Measurements from ENCODE around the gene SLC1A2.

Gene SLC1A2

GRCh38 chr11:35419184-35419829 is at the start of gene SLC1A2:
Gene SLC1A2, minus strand, starts transcription at chr11:35419558. Its CDS starts 592 bp downstream, at chr11:35418966.
- peak in 2 of 3 experiments; percentile 85 to 88 for DNase-seq

- DNase-seq, result no peak
These were observed 46.7 kb upstream of the SLC1A2 start for GRCh38 chr11:35466058-35466457.

- DNase-seq, result peak in 2 of 3 experiments; percentile 31 to 56
These were observed 45.0 kb upstream of the SLC1A2 start for GRCh38 chr11:35464308-35464707.

- DNase-seq, result no peak
These were observed 44.0 kb upstream of the SLC1A2 start for GRCh38 chr11:35463331-35463751.

- DNase-seq, result no peak
These were observed 42.7 kb upstream of the SLC1A2 start for GRCh38 chr11:35461917-35462538.

- no peak for DNase-seq
These were observed 40.1 kb upstream of the SLC1A2 start for GRCh38 chr11:35459489-35459888.

GRCh38 chr11:35458846-35459245 is 39.5 kb upstream of the SLC1A2 start:
- no peak for DNase-seq

GRCh38 chr11:35454362-35454761 is 35.0 kb upstream of the SLC1A2 start:
- no peak for DNase-seq

- DNase-seq, result peak in 2 of 3 experiments; percentile 32 to 71
These were observed 17.4 kb upstream of the SLC1A2 start for GRCh38 chr11:35436581-35437250.

- no peak for DNase-seq
These were observed 14.2 kb upstream of the SLC1A2 start for GRCh38 chr11:35433588-35433987.

- no peak for DNase-seq
These were observed 13.1 kb upstream of the SLC1A2 start for GRCh38 chr11:35432464-35432863.

GRCh38 chr11:35427071-35427470 is 7.7 kb upstream of the SLC1A2 start:
- peak in 2 of 3 experiments; percentile 56 to 64 for DNase-seq

GRCh38 chr11:35426351-35426750 is 7.0 kb upstream of the SLC1A2 start:
- DNase-seq, result no peak

- no peak for DNase-seq
These were observed 6.3 kb upstream of the SLC1A2 start for GRCh38 chr11:35425603-35426212.

- no peak for DNase-seq
These were observed 5.0 kb upstream of the SLC1A2 start for GRCh38 chr11:35424157-35424940.

GRCh38 chr11:35420371-35420770 is 1.0 kb upstream of the SLC1A2 start:
- DNase-seq, result no peak

- DNase-seq, result peak in 2 of 3 experiments; percentile 67 to 75
These were observed 524 bp upstream of the SLC1A2 start for GRCh38 chr11:35419830-35420333.

GRCh38 chr11:35418282-35419183 is 825 bp downstream of the SLC1A2 start:
- DNase-seq, result peak in 2 of 3 experiments; percentile 62 to 88

GRCh38 chr11:35415487-35415886 is 3.9 kb downstream of the SLC1A2 start:
- no peak for DNase-seq

- no peak for DNase-seq
These were observed 4.6 kb downstream of the SLC1A2 start for GRCh38 chr11:35414776-35415175.

GRCh38 chr11:35414311-35414710 is 5.0 kb downstream of the SLC1A2 start:
- no peak for DNase-seq

Measured in NCI-H1417 (cell line).